Coronary artery (tissue), 2 donors: ENCODE measurements around the gene PLOD2.

Experiments
- DNase-seq: peaks from one replicate; pipeline ENCODE4 v3.0.0-alpha.2; 2017; ENCODE audit warnings: low spot score
- H3K27ac ChIP-seq, 2 donors: fragments of 200-600 bp; sonication (generic); one replicate each; pipeline ENCODE4 v1.5.1; 2016 to 2019
- H3K4me3 ChIP-seq: fragments of 200-600 bp; sonication (generic); 2 replicates; pipeline ENCODE4 v1.5.1; 2016; ENCODE audit warnings: mild to moderate bottlenecking, moderate library complexity
- TF ChIP-seq, protein P1 (sequence below): fragments of 200-600 bp; sonication (generic); IDR thresholded peaks from one replicate; pipeline ENCODE4 v1.5.1; 2019; ENCODE audit warnings: antibody characterized with exemption

PLOD2 gene

DNA sequence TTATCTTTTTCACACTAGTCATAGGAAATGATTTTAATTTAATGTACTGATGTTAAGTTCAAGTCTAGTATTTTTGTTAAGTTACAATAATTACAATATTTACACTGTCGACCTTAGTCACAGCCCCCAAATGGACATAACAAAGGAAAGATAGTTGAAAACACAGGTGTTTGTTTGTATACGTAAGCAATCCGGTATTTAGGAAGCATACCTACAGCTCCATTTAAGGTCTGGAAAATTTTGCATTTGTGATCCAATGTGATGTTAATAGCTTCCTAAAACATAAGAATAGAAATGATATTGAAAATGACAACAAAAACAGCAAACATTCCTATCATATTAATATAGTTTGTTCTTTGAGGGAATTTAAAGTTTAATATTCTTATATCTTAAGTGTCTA, 56.9 kb downstream of the PLOD2 start:
- DNase-seq, result no peak
- Histone ChIP-seq H3K4me3 (no peak overlapping the region), H3K27ac (no peak overlapping the region)
- TF ChIP-seq, protein P1, sequence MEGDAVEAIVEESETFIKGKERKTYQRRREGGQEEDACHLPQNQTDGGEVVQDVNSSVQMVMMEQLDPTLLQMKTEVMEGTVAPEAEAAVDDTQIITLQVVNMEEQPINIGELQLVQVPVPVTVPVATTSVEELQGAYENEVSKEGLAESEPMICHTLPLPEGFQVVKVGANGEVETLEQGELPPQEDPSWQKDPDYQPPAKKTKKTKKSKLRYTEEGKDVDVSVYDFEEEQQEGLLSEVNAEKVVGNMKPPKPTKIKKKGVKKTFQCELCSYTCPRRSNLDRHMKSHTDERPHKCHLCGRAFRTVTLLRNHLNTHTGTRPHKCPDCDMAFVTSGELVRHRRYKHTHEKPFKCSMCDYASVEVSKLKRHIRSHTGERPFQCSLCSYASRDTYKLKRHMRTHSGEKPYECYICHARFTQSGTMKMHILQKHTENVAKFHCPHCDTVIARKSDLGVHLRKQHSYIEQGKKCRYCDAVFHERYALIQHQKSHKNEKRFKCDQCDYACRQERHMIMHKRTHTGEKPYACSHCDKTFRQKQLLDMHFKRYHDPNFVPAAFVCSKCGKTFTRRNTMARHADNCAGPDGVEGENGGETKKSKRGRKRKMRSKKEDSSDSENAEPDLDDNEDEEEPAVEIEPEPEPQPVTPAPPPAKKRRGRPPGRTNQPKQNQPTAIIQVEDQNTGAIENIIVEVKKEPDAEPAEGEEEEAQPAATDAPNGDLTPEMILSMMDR, result no peak

DNA sequence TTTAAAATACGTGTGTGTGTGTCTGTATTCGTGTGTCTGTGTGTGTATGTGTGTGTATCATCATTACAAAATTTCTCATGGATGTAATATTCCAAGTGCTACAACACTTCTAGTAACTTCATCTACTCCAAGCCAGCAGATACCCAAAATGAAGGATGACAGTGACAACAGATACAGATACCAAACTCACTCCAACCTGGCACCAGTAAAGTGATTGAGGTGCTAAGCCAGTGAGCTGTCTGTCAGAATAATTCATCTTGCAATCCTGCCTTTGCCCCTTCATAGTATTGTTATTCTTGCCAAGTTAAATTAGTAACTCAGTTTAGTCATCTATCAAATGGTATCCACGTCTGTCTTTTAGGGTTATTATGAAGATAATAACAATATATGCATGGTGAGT, 58.1 kb downstream of the PLOD2 start:
- H3K27ac ChIP-seq, result no peak overlapping the region
- no peak overlapping the region for H3K4me3 ChIP-seq
- TF ChIP-seq, protein P1, result no peak
- DNase-seq, result no peak

DNA sequence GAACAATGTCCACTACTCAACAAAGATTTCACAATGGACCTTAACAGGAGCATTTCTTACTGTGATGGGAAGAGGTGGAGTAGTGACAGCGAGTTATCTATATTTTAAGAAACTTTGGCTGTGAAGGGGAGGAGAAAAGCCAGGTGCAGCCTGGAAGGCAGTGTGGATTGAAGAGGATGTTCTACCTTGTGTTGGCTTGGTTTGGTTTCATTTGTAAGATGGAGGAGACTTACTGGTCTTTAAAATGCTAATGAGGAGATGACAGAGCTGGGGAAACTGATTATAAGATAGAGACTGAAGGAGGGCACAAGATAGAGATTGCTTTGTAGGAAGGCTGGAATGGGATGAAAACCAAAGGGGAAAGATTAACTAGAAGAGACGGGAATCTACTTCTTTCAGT, 59.4 kb downstream of the PLOD2 start:
- no peak overlapping the region for H3K27ac ChIP-seq
- H3K4me3 ChIP-seq, result no peak overlapping the region
- TF ChIP-seq, protein P1, result no peak
- no peak for DNase-seq

- DNase-seq, result no peak
- TF ChIP-seq, protein P1, result no peak
- no peak overlapping the region for H3K4me3 ChIP-seq
- H3K27ac ChIP-seq, result no peak overlapping the region
These were observed 60.0 kb downstream of the PLOD2 start for GRCh38 chr3:146100825-146101444.

DNA sequence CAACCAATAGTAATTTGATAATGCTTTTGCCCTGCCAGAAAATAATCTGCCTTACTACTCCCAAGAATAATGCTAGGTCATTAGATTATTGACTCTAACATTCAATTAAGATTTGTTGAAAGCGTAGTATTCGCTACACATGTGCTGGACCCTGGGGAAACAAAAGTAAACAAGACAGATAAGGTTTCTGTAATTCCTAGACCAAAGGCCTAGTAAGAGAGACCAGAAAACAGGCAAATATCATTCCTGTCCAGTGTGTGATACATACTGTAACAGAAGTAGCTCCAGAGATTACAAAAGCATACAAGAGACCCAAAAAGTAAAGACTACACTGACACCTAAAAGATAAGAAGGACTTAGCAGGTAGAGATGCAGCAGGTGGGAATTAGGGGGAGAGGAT, 60.8 kb downstream of the PLOD2 start:
- no peak overlapping the region for H3K4me3 ChIP-seq
- no peak overlapping the region for H3K27ac ChIP-seq
- no peak for DNase-seq
- TF ChIP-seq, protein P1, result no peak

GRCh38 chr3:146099316-146099715, 61.7 kb downstream of the PLOD2 start:
- H3K4me3 ChIP-seq, result no peak overlapping the region
- DNase-seq, result no peak
- H3K27ac ChIP-seq, result no peak overlapping the region
- TF ChIP-seq, protein P1, result no peak

DNA sequence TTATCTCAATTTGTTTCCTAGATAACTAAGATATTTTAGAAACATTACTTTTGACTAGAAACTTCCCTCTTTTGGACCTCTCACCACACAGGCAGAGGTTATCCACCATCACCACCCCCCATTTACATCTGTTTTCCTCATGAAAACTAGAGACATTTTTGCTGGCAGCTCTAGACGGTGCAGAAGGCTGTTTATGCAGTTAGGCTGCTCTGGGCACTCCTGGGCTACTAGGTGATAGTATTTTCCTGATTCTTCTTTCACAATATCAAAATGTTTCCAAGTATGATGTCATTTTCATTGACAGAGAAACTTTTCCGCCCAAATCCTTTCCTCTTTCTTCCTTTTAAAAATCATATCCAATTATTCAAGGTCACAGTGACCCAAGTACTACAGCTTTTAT, 67.1 kb downstream of the PLOD2 start:
- H3K27ac ChIP-seq, result no peak overlapping the region
- TF ChIP-seq, protein P1, result no peak
- DNase-seq, result peak; percentile 54

More for the DNA sequence above, 67.1 kb downstream of the PLOD2 start:
- no peak overlapping the region for H3K4me3 ChIP-seq
